ENCODE data around the gene RAD23A. TPM values are rescaled to one million over a fixed set of nuclear protein-coding genes. Genes with fewer than 3 reads are reported as not detected.

Gene RAD23A
- total RNA-seq, 1 donor from 2014 or later: 109 TPM

GRCh38 chr19:12987781-12988180 lies 42.1 kb downstream of the RAD23A start:
- H3K27ac ChIP-seq: no peak overlapping the region
- peaks cover 7% of the 10 kb centered on the region for H3K4me1 ChIP-seq
- no peaks in the 10 kb centered on the region for H3K27me3 ChIP-seq
- H3K9me3 ChIP-seq: no peaks in the 10 kb centered on the region
- no peaks in the 10 kb centered on the region for H3K36me3 ChIP-seq
- no peak overlapping the region for H3K4me3 ChIP-seq
- intact Hi-C loops (cut with DNase I): no loop called here
- ATAC-seq (no peak), DNase-seq (no peak)
- TF ChIP-seq, protein P1, sequence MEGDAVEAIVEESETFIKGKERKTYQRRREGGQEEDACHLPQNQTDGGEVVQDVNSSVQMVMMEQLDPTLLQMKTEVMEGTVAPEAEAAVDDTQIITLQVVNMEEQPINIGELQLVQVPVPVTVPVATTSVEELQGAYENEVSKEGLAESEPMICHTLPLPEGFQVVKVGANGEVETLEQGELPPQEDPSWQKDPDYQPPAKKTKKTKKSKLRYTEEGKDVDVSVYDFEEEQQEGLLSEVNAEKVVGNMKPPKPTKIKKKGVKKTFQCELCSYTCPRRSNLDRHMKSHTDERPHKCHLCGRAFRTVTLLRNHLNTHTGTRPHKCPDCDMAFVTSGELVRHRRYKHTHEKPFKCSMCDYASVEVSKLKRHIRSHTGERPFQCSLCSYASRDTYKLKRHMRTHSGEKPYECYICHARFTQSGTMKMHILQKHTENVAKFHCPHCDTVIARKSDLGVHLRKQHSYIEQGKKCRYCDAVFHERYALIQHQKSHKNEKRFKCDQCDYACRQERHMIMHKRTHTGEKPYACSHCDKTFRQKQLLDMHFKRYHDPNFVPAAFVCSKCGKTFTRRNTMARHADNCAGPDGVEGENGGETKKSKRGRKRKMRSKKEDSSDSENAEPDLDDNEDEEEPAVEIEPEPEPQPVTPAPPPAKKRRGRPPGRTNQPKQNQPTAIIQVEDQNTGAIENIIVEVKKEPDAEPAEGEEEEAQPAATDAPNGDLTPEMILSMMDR (IDR thresholded peaks at IDR 0.05): no peak

GRCh38 chr19:12990431-12990830 lies 44.8 kb downstream of the RAD23A start:
- ATAC-seq: no peak
- Histone ChIP-seq H3K27me3 (no peaks in the 10 kb centered on the region), H3K27ac (no peak overlapping the region), H3K4me3 (no peak overlapping the region), H3K36me3 (no peaks in the 10 kb centered on the region), H3K9me3 (no peaks in the 10 kb centered on the region), H3K4me1 (no peaks in the 10 kb centered on the region)
- intact Hi-C loops (cut with DNase I): no loop called here
- TF ChIP-seq, protein P1 (IDR thresholded peaks at IDR 0.05): no peak
- no peak for DNase-seq

- TF ChIP-seq, protein P1 (IDR thresholded peaks at IDR 0.05): no peak
- DNase-seq (no peak), ATAC-seq (no peak)
- no peak overlapping the region for H3K27ac ChIP-seq
- intact Hi-C loops (cut with DNase I): no loop called here
- no peaks in the 10 kb centered on the region for H3K4me1 ChIP-seq
- no peaks in the 10 kb centered on the region for H3K36me3 ChIP-seq
- no peak overlapping the region for H3K4me3 ChIP-seq
- H3K27me3 ChIP-seq: no peaks in the 10 kb centered on the region
- no peaks in the 10 kb centered on the region for H3K9me3 ChIP-seq
These were observed 45.2 kb downstream of the RAD23A start for GRCh38 chr19:12990853-12991252.

GRCh38 chr19:12991296-12991695 lies 45.6 kb downstream of the RAD23A start:
- TF ChIP-seq, protein P1 (IDR thresholded peaks at IDR 0.05): no peak
- Histone ChIP-seq H3K4me3 (no peak overlapping the region), H3K4me1 (no peaks in the 10 kb centered on the region), H3K27ac (no peak overlapping the region), H3K36me3 (no peaks in the 10 kb centered on the region), H3K9me3 (no peaks in the 10 kb centered on the region), H3K27me3 (no peaks in the 10 kb centered on the region)
- DNase-seq: no peak
- ATAC-seq: no peak
- intact Hi-C loops (cut with DNase I): no loop called here

- intact Hi-C loops (cut with DNase I): no loop called here
- H3K27me3 ChIP-seq: no peaks in the 10 kb centered on the region
- ATAC-seq (no peak), DNase-seq (no peak)
- H3K4me1 ChIP-seq: peaks cover 6% of the 10 kb centered on the region
- TF ChIP-seq, protein P1 (IDR thresholded peaks at IDR 0.05): no peak
- H3K27ac ChIP-seq: no peak overlapping the region
- H3K9me3 ChIP-seq: no peaks in the 10 kb centered on the region
- no peak overlapping the region for H3K4me3 ChIP-seq
- H3K36me3 ChIP-seq: no peaks in the 10 kb centered on the region
These were observed 47.1 kb downstream of the RAD23A start for GRCh38 chr19:12992729-12993128.

- intact Hi-C loops (cut with DNase I): no loop called here
- H3K36me3 ChIP-seq: peaks cover 1% of the 10 kb centered on the region
- no peak overlapping the region for H3K4me3 ChIP-seq
- no peak overlapping the region for H3K27ac ChIP-seq
- H3K9me3 ChIP-seq: no peaks in the 10 kb centered on the region
- H3K4me1 ChIP-seq: peaks cover 9% of the 10 kb centered on the region
- ATAC-seq (no peak), DNase-seq (no peak)
- H3K27me3 ChIP-seq: no peaks in the 10 kb centered on the region
- TF ChIP-seq, protein P1 (IDR thresholded peaks at IDR 0.05): no peak
These were observed 47.9 kb downstream of the RAD23A start for GRCh38 chr19:12993562-12993961.

Data from upper lobe of right lung (tissue), 1 donor.